ENCODE data around the gene IL22RA2. TPM values are rescaled to one million over a fixed set of nuclear protein-coding genes. Genes with fewer than 3 reads are reported as not detected.
"Not testable (repeated sequence)": the region's sequence is repeated elsewhere in the genome, so short reads cannot be mapped to it uniquely, and the experiment has no call there.

The IL22RA2 gene
- total and polyA plus RNA-seq, 3 donors from 2014 or later = not detected

GRCh38 chr6:137218473-137218916 lies 45.1 kb upstream of the IL22RA2 start:
- peak overlapping the region; percentile 87 to 97 for H3K4me3 ChIP-seq
- peak; percentile 65 for DNase-seq
- H3K27me3 ChIP-seq = no peaks in the 10 kb centered on the region
- no peaks in the 10 kb centered on the region for H3K9me3 ChIP-seq
- H3K27ac ChIP-seq = peak overlapping the region; percentile 97
- H3K4me1 ChIP-seq = peaks cover 46% of the 10 kb centered on the region
- WGBS, 2 donors = 0% methylated on average over 13 of the region's 13 CpGs
- intact Hi-C loops (cut with DNase I; ENCODE audit: low total_unique reads) = no loop called here
- no peaks in the 10 kb centered on the region for H3K36me3 ChIP-seq (ENCODE audit: low read depth, missing control alignments)
- TF ChIP-seq POLR2A (IDR thresholded peaks at IDR 0.05) = no peak
- no peak for TF ChIP-seq CTCF (IDR thresholded peaks at IDR 0.05)

- intact Hi-C loops (cut with DNase I; ENCODE audit: low total_unique reads) = no loop called here
- 10 to 31% methylated on average over 12 of the region's 12 CpGs for WGBS, 2 donors
These were observed 44.5 kb upstream of the IL22RA2 start for GRCh38 chr6:137217801-137218472.

GRCh38 chr6:137216875-137217553 lies 43.6 kb upstream of the IL22RA2 start:
- Histone ChIP-seq H3K4me3 (peak overlapping the region; percentile 87 to 97), H3K27me3 (no peaks in the 10 kb centered on the region), H3K36me3 (ENCODE audit: low read depth, missing control alignments) (no peaks in the 10 kb centered on the region), H3K9me3 (no peaks in the 10 kb centered on the region), H3K27ac (peak overlapping the region; percentile 97), H3K4me1 (peaks cover 46% of the 10 kb centered on the region)
- TF ChIP-seq POLR2A (IDR thresholded peaks at IDR 0.05) = no peak
- TF ChIP-seq CTCF (IDR thresholded peaks at IDR 0.05) = no peak
- whole genome bisulfite sequencing, 2 donors = 41 to 47% methylated on average over 12 of the region's 12 CpGs
- peak; percentile 28 for DNase-seq
- intact Hi-C loops (cut with DNase I; ENCODE audit: low total_unique reads) = no loop called here

More at GRCh38 chr6:137217801-137218472, 44.5 kb upstream of the IL22RA2 start:
- H3K27ac ChIP-seq = peak overlapping the region; percentile 97
- no peaks in the 10 kb centered on the region for H3K9me3 ChIP-seq
- H3K4me1 ChIP-seq = peaks cover 49% of the 10 kb centered on the region
- no peaks in the 10 kb centered on the region for H3K27me3 ChIP-seq
- no peaks in the 10 kb centered on the region for H3K36me3 ChIP-seq (ENCODE audit: low read depth, missing control alignments)
- DNase-seq = peak; percentile 24
- H3K4me3 ChIP-seq = peak overlapping the region; percentile 87 to 97
- TF ChIP-seq CTCF (IDR thresholded peaks at IDR 0.05) = no peak
- TF ChIP-seq POLR2A (IDR thresholded peaks at IDR 0.05) = no peak

- intact Hi-C loops (cut with DNase I; ENCODE audit: low total_unique reads) = no loop called here
- H3K27ac ChIP-seq = peak overlapping the region; percentile 97
- peaks cover 42% of the 10 kb centered on the region for H3K4me1 ChIP-seq
- TF ChIP-seq POLR2A (IDR thresholded peaks at IDR 0.05) = no peak
- no peak for TF ChIP-seq CTCF (IDR thresholded peaks at IDR 0.05)
- no peak for DNase-seq
- H3K36me3 ChIP-seq (ENCODE audit: low read depth, missing control alignments) = no peaks in the 10 kb centered on the region
- H3K4me3 ChIP-seq = no peak overlapping the region
- no peaks in the 10 kb centered on the region for H3K27me3 ChIP-seq
- no peaks in the 10 kb centered on the region for H3K9me3 ChIP-seq
These were observed 42.7 kb upstream of the IL22RA2 start for GRCh38 chr6:137216106-137216505.

- not testable (repeated sequence) for H3K27ac ChIP-seq, H3K4me3 ChIP-seq
These were observed 42.2 kb upstream of the IL22RA2 start for GRCh38 chr6:137215630-137216029.

More at GRCh38 chr6:137215630-137216029, 42.2 kb upstream of the IL22RA2 start:
- H3K36me3 ChIP-seq (ENCODE audit: low read depth, missing control alignments); H3K27me3 ChIP-seq; H3K9me3 ChIP-seq; intact Hi-C loops (cut with DNase I; ENCODE audit: low total_unique reads); DNase-seq: not testable (repeated sequence)
- H3K4me1 ChIP-seq = peaks cover 42% of the 10 kb centered on the region
- WGBS, 2 donors = 86 to 91% methylated on average over 3 of the region's 3 CpGs

Measured in testis (tissue), 3 donors.